GM21737 (cell line): ENCODE measurements around the gene PPP1R10.
A peak's percentile ranks its signal among the peaks of the same experiment; 100 is the strongest.

Source experiments
- ATAC-seq: cut with Tn5 transposase; IDR thresholded peaks from one replicate; pipeline ENCODE4 v1.9.1; 2021; ENCODE audit warnings: mild to moderate bottlenecking, moderate library complexity; ENCODE audit not compliant: unreplicated experiment

PPP1R10 gene

DNA sequence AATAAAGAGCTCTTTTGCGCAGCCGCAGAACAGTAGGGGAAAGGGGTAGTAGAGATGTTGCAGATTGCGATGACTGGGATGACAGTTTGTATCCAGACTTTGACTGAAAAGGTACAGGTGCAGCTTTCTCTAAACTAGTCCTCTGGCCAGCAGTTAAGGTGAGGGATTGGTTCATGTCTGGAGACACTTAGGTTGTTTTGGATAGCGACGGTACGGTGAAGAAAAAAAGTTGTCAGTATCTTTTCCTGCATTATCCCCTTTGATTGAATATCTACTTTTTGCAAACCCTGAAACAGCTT, 59.4 kb downstream of the PPP1R10 start:
- ATAC-seq = no peak

DNA sequence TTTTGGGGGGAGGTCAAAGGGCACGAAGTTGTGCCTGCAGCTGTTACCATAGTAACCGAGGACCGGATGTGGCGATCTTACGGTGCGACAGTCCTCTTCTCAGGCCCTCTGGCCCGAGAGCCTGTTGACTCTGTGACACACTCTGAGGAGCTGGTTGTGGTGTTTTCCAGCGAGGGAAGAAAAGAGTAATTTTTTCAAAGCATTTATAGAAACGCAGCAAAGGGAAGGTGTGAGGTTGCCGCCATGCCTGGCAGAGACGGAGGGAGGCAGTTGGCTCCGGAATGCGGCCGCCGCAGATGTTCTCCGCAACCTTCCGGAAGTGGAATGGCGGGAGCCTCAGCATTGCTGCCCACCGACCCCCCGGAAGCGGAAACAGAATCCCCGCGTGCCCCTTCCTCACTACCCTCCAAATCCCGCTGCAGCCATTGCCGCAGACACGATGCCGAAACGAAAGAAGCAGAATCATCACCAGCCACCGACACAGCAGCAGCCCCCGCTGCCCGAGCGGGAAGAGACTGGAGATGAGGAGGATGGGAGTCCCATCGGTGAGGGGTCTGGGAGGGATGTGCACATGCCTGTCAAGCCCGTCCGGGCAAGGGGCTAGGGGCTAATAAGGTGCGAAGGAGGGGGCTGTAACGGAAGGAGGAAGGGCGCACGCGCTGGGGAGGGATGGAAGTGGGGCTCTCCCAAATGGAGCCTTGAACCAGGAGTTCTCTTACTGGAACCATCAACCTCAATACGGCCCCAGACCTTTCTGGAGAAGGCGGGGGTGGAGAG, 59.9 kb downstream of the PPP1R10 start, which contains the start of gene PRR3:
TSS of gene PRR3 (plus strand) at position 390 of the 777 bp plus-strand sequence. CDS start at position 440, 50 bp downstream.
- peak; percentile 48 for ATAC-seq

DNA sequence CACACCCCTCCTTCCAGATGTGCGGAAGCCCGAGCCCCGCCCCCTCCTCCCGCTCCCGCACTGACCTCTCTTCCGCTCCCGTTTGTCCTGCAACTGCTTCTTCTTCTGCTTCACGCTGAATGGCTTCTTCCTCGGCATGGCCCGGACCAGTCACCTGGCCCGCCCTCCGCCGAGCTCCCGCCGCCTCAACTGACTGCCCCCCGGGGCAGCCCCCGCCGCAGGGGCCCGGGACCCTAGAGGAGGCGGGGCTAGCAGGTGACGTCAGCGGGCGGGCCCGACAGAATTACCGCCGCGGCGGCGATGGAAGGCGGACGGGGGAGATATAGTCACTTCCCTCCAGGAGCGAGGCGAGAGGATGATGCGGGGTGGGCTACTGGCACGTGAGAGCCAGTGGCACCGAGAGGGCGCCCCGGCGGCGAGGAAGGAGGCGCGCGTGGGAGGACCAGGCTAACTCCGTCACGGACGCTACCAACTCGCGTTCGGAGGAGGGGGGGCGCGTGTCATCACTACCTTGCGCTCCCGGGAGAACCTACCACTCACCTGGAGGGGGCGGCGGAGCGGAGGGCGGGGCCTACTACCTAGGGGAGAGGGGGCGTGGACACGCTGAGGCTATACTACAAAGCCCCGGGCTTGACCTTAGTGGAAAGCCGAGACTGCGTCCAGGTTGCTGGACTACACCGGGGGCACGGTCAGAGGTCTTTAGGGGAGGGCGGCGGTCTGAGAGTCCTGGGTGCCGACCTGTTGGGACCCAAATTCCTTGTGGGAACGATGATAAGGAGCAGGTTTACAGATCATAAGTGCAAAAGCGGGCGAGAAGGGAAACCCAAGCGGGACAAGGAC, 60.8 kb downstream of the PPP1R10 start, which contains the start of gene GNL1:
TSS of gene GNL1 (minus strand) at position 424 of the 840 bp plus-strand sequence. CDS start at position 138, 286 bp downstream.
- peak; percentile 74 for ATAC-seq

DNA sequence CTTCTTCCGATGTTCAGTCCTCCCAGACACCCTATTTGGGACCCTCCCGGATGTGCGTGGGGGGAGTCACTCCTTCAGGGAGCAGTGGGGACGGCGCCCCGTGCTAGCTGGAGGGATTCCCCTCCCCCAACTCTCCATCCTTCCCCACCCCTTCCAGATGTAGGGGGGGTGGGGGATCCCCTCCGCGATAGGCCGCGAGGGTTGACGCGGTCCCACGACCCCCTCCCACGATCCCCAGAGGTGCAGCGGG, 61.3 kb downstream of the PPP1R10 start:
- no peak for ATAC-seq

DNA sequence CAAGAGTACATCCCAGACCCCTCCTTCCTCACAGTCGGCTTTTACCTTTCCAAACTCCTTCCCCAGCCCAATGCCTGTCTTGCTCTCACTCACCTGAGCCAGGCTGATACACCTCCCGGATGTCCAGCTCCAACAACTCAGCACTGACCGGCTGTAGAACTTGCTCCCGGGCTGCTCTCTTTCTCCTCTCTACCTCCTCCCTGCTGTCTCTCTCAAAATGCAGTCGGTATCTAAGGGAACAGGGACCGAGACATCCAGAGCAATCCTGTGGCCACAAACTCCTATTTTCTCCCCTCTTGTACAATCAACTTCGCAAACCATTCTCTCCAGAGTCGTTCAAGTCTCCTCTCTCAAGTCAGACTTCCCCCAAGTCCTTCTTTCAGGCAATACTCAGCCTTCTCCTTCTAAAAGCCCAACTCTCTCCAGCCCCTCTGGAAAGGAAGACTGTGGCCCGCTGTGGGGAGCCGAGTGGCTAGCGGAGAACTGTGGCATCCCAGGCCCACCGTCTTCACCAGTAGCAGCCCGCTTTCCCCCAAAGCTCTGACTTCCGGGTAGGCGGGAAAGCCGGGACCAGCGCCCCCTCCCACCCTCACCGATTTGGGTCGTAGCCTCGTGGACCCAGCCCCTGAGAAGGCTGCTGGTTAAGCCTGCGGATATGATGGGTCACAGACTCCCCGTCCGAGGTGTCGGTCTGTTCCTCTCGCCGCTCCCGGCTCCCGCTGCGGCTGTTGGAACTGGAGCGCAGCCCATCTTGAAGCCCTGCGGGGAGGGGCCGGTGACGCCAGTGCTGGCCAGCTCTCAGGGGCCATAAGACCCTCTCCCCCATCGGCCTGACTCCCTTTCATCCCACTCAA, 61.9 kb downstream of the PPP1R10 start:
- no peak for ATAC-seq

DNA sequence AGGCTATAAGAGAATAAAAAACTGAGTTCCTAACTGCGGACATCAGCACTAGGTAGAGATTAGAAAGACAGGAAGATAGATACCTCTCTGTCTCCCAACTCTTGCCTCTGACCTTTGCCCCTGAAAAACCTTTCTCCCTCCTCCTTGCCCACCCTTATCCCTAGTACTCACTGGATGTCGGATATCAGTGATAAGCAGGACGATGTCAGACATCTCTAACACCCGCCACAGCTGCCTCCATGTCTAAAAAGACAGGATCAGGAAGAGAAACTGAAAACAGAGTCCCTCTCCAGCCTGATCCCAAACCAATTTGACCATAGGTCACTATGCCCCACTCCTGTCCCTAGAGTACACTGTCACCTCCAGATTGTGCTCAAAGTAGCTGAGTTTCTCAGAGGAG, 62.6 kb downstream of the PPP1R10 start:
- no peak for ATAC-seq
